ENCODE data around the gene MID1IP1. TPM values are rescaled to one million over a fixed set of nuclear protein-coding genes. Genes with fewer than 3 reads are reported as not detected.

The MID1IP1 gene
- total RNA-seq (2014; rRNA removed; shearing (Covaris generic)) = 212 and 232 TPM in 2 replicates

- Histone ChIP-seq H3K4me3 (ENCODE audit: insufficient read depth, low read depth, low read length) (peak within 1 kb of the TSS; percentile 72), H3K27me3 (ENCODE audit: control insufficient read depth, insufficient read depth, low read length) (no peaks in the 10 kb centered on the region), H3K36me3 (replicated peaks; ENCODE audit: control insufficient read depth, insufficient read depth, low read length) (peaks cover 9% of the 10 kb centered on the region)
- DNase-seq = peak; percentile 95
Observed at GRCh38 chrX:38800981-38801845, at the start of gene MID1IP1. Gene MID1IP1 (plus strand): TSS chrX:38801459. CDS start chrX:38804947, 3,488 bp downstream.

- Histone ChIP-seq H3K4me3 (ENCODE audit: insufficient read depth, low read depth, low read length) (no peak overlapping the region), H3K36me3 (replicated peaks; ENCODE audit: control insufficient read depth, insufficient read depth, low read length) (no peaks in the 10 kb centered on the region)
- DNase-seq = peak; percentile 31
Observed at GRCh38 chrX:38754102-38754790, 47.0 kb upstream of the MID1IP1 start.

GRCh38 chrX:38754818-38755718 is 46.2 kb upstream of the MID1IP1 start:
- DNase-seq = no peak
- Histone ChIP-seq H3K27me3 (ENCODE audit: control insufficient read depth, insufficient read depth, low read length) (no peaks in the 10 kb centered on the region), H3K4me3 (ENCODE audit: insufficient read depth, low read depth, low read length) (no peak overlapping the region), H3K36me3 (replicated peaks; ENCODE audit: control insufficient read depth, insufficient read depth, low read length) (no peaks in the 10 kb centered on the region)

More at GRCh38 chrX:38754102-38754790, 47.0 kb upstream of the MID1IP1 start:
- H3K27me3 ChIP-seq (ENCODE audit: control insufficient read depth, insufficient read depth, low read length) = no peaks in the 10 kb centered on the region

- no peak overlapping the region for H3K4me3 ChIP-seq (ENCODE audit: insufficient read depth, low read depth, low read length)
- no peaks in the 10 kb centered on the region for H3K36me3 ChIP-seq (replicated peaks; ENCODE audit: control insufficient read depth, insufficient read depth, low read length)
- no peaks in the 10 kb centered on the region for H3K27me3 ChIP-seq (ENCODE audit: control insufficient read depth, insufficient read depth, low read length)
- no peak for DNase-seq
Observed at GRCh38 chrX:38760883-38761282, 40.4 kb upstream of the MID1IP1 start.

- H3K36me3 ChIP-seq (replicated peaks; ENCODE audit: control insufficient read depth, insufficient read depth, low read length) = no peaks in the 10 kb centered on the region
- no peaks in the 10 kb centered on the region for H3K27me3 ChIP-seq (ENCODE audit: control insufficient read depth, insufficient read depth, low read length)
- no peak overlapping the region for H3K4me3 ChIP-seq (ENCODE audit: insufficient read depth, low read depth, low read length)
- DNase-seq = no peak
Observed at GRCh38 chrX:38768079-38768478, 33.2 kb upstream of the MID1IP1 start.

GRCh38 chrX:38770152-38770551 is 31.1 kb upstream of the MID1IP1 start:
- no peak for DNase-seq
- H3K27me3 ChIP-seq (ENCODE audit: control insufficient read depth, insufficient read depth, low read length) = no peaks in the 10 kb centered on the region
- no peaks in the 10 kb centered on the region for H3K36me3 ChIP-seq (replicated peaks; ENCODE audit: control insufficient read depth, insufficient read depth, low read length)
- H3K4me3 ChIP-seq (ENCODE audit: insufficient read depth, low read depth, low read length) = no peak overlapping the region

- Histone ChIP-seq H3K36me3 (replicated peaks; ENCODE audit: control insufficient read depth, insufficient read depth, low read length) (no peaks in the 10 kb centered on the region), H3K4me3 (ENCODE audit: insufficient read depth, low read depth, low read length) (no peak overlapping the region), H3K27me3 (ENCODE audit: control insufficient read depth, insufficient read depth, low read length) (no peaks in the 10 kb centered on the region)
- DNase-seq = no peak
Observed at GRCh38 chrX:38774249-38774648, 27.0 kb upstream of the MID1IP1 start.

- DNase-seq = no peak
- Histone ChIP-seq H3K36me3 (replicated peaks; ENCODE audit: control insufficient read depth, insufficient read depth, low read length) (no peaks in the 10 kb centered on the region; the same call in 1 of the 2 replicates), H3K4me3 (ENCODE audit: insufficient read depth, low read depth, low read length) (no peak overlapping the region), H3K27me3 (ENCODE audit: control insufficient read depth, insufficient read depth, low read length) (no peaks in the 10 kb centered on the region)
Observed at GRCh38 chrX:38796946-38797345, 4.3 kb upstream of the MID1IP1 start.

- Histone ChIP-seq H3K27me3 (ENCODE audit: control insufficient read depth, insufficient read depth, low read length) (no peaks in the 10 kb centered on the region), H3K4me3 (ENCODE audit: insufficient read depth, low read depth, low read length) (no peak overlapping the region), H3K36me3 (replicated peaks; ENCODE audit: control insufficient read depth, insufficient read depth, low read length) (no peaks in the 10 kb centered on the region; the same call in 1 of the 2 replicates)
- no peak for DNase-seq
Observed at GRCh38 chrX:38798956-38799355, 2.3 kb upstream of the MID1IP1 start.

- Histone ChIP-seq H3K27me3 (ENCODE audit: control insufficient read depth, insufficient read depth, low read length) (no peaks in the 10 kb centered on the region), H3K4me3 (ENCODE audit: insufficient read depth, low read depth, low read length) (no peak overlapping the region)
Observed at GRCh38 chrX:38799995-38800580, 1.2 kb upstream of the MID1IP1 start.

GRCh38 chrX:38803243-38803587 is 2.0 kb downstream of the MID1IP1 start:
- no peaks in the 10 kb centered on the region for H3K27me3 ChIP-seq (ENCODE audit: control insufficient read depth, insufficient read depth, low read length)

More at GRCh38 chrX:38799995-38800580, 1.2 kb upstream of the MID1IP1 start:
- no peak for DNase-seq
- peaks cover 4% of the 10 kb centered on the region for H3K36me3 ChIP-seq (replicated peaks; ENCODE audit: control insufficient read depth, insufficient read depth, low read length)

GRCh38 chrX:38803588-38804431 is 2.6 kb downstream of the MID1IP1 start:
- Histone ChIP-seq H3K27me3 (ENCODE audit: control insufficient read depth, insufficient read depth, low read length) (no peaks in the 10 kb centered on the region), H3K36me3 (replicated peaks; ENCODE audit: control insufficient read depth, insufficient read depth, low read length) (peaks cover 13% of the 10 kb centered on the region), H3K4me3 (ENCODE audit: insufficient read depth, low read depth, low read length) (peak overlapping the region; percentile 91)
- DNase-seq = peak; percentile 96

More at GRCh38 chrX:38803243-38803587, 2.0 kb downstream of the MID1IP1 start:
- Histone ChIP-seq H3K36me3 (replicated peaks; ENCODE audit: control insufficient read depth, insufficient read depth, low read length) (peaks cover 13% of the 10 kb centered on the region), H3K4me3 (ENCODE audit: insufficient read depth, low read depth, low read length) (peak overlapping the region; percentile 72)
- DNase-seq = no peak

- no peak for DNase-seq
- peaks cover 13% of the 10 kb centered on the region for H3K36me3 ChIP-seq (replicated peaks; ENCODE audit: control insufficient read depth, insufficient read depth, low read length)
- no peaks in the 10 kb centered on the region for H3K27me3 ChIP-seq (ENCODE audit: control insufficient read depth, insufficient read depth, low read length)
- peak overlapping the region; percentile 91 for H3K4me3 ChIP-seq (ENCODE audit: insufficient read depth, low read depth, low read length)
Observed at GRCh38 chrX:38804432-38804681, 3.1 kb downstream of the MID1IP1 start.
